Frontal cortex (tissue), 4 donors: Measurements from ENCODE around the gene PREX1. TPM values are rescaled to one million over a fixed set of nuclear protein-coding genes. Genes with fewer than 3 reads are reported as not detected.
"Not testable (repeated sequence)": the region's sequence is repeated elsewhere in the genome, so short reads cannot be mapped to it uniquely, and the experiment has no call there.

Source experiments
- DNase-seq, 2 donors: peaks; one replicate each; pipeline ENCODE4 v3.0.0; 2012; ENCODE audit warnings: low spot score in 2 of 2
- FAIRE-seq: peaks from 2 replicates; lab custom pipeline; 2012; peaks lifted over from hg19 to GRCh38; lab: Jason Lieb, UNC
- total RNA-seq: library from RNA; depleted of rRNA; stranded (reverse); fragments of >200 nt; gene quantifications from one replicate; pipeline ENCODE4 v1.2.3, GENCODE V29; 2014
- donor health status: control.
- donor health status: control.
- donor health status: control.

PREX1 gene
- total RNA-seq, 1 donor from 2014 or later: 18.8 TPM

DNA sequence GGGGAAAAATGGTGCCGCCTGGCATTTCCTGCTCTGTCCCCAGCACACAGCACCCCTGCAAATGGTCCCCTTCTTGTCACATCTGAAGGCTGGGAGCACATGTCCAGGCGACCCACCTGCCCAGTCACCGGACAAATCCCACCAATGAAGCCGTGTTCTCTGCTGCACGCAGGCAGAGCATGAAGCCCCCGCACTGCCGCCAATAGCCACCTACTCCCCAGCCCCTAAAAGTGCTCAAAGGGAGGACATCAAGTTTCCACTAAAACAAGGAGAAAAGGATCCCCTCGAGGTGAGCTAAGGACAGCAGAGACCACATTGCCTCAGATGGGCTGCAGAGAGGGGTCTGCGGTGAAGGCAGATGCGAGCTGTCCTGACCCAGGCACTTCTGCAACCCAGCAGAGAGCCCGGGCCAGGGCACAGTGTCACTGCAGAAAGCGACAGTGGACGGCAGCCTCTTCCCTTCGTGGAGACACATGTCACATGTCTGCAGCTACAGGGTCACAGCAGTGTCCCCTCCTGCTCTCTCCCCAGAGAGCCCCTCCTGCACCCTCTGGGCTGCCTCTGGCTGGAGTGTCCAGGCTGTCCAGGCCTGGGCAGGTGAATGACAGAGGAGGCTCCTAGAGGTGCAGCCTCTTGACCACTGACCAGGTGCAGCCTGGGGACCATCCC, 221.5 kb downstream of the PREX1 start:
- FAIRE-seq (no peak), DNase-seq (no peak)

DNA sequence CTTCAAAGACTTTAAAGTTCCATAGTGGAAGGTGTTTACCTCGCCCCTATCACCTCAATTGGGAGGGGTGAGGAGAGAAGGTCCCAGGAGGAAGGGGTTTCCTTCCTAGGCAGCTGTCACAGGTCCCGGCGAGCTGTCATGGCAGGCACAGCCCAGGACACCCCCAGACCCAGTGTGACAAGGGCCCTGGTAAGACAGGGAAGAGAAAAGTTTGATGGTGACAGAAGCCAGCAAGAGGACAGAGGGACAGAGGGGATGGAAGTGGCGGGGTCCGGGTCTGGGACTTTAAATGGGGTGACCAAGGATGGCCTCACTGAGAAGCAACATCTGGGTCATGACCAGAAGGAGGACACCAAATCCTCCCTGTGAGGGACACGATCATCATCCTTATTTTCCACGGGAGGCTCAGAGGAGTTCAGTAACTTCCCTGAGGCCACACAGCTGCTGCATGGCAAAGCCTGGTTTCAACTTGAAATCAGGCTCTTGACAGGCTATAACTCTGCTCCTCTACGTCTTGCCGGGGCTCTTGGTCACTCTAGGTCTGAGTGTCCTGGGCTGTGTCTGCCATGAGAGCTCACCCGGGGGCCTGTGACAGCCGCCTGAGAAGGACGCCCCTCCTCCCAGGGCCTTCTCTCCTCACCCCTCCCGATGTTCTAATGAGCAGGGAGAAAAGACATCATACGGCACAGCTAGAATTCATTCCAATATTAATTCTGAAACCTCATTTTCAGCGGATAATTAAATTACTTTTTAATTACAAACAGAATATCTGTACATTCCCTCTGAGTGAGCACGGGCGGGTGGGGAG, 222.2 kb downstream of the PREX1 start:
- FAIRE-seq: no peak
- no peak for DNase-seq

DNA sequence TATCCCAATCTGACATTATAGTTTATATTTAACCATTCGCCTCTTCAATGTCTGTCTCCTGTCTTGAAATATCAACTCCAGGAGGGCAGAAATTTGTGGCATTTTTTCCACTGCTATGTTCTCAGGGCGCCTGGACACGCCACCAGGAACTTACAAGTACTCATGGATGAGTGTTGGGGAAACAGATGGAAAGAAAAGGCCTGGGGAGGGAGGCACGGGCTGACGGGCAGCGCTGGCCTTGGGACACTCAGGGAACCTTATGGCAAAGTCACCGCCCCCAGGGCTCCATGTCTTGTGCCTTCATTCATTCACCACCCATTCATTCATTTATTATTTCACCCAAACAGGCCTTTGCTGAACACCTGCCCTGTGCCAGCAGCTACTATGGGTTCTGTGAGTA, 222.9 kb downstream of the PREX1 start:
- DNase-seq: no peak
- FAIRE-seq: no peak

DNA sequence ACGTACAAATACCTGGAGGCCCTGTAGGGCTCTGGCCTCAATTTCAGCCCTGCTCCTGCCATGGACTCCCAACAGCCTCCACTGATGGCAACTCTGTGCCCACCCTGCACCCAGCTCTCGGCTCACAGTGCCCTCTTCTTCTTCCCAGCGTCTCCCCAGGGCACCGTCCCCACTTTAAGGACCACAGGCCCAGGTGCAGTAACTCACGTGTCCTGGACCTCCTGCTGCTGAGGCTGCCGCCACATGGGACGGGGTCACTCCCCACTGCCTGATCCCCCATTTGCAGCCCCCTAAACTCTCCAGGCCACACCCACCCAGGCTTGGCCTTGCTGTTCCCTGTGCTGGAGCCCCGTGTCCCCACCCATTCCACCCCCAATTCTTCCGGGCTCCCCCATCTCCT, 223.4 kb downstream of the PREX1 start:
- DNase-seq: no peak

DNA sequence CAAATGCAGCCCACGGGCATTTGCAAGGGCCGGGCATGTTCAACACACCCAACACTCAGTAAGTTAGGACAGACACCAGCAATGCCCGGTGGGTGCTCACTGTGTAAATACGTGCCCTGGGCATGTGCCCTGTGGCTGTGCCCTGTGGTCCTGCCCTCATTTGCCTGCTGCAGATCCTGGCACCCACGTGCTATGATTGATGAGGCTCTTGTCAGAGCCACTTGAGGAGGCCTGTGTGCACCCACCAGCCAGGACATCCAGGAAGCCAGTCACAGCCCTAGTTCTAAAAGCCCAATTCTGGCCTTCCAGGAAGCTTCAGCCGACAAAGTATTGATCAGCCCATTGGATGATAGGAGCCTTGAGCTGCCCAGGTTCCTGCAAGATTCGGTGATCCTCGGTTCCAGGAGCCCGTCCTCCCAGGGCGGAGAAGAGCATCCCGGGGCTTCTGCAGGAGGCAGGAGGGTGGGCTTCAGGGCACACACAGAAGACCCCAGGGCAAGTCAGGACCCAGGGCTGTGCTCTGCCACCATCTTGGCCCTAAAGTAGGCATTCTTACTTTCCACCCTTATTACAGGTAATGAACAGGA, 223.9 kb downstream of the PREX1 start:
- no peak for FAIRE-seq
- no peak for DNase-seq

More for the DNA sequence above, 223.4 kb downstream of the PREX1 start:
- no peak for FAIRE-seq

GRCh38 chr20:48603116-48603818, 224.5 kb downstream of the PREX1 start:
- FAIRE-seq (no peak), DNase-seq (no peak)

DNA sequence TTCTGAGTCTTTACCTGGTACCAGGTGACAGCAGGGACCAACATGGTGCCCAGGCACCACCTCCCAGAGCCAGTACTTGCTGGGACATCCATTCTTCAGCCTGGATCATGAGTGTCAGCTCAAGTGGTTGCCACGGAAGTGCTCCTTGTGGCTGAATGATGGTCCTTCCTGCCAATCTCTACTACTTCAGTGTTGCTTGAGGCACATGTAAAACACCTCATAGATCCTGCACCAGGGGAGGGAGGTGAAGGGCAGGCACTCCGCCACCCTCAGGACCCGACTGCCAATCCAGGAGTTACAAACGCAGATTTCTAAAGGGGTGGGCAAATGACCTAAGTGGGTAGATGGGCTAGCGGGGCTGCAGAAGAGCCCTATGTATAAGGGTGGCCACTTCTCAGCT, 226.0 kb downstream of the PREX1 start:
- DNase-seq: no peak
- no peak for FAIRE-seq

DNA sequence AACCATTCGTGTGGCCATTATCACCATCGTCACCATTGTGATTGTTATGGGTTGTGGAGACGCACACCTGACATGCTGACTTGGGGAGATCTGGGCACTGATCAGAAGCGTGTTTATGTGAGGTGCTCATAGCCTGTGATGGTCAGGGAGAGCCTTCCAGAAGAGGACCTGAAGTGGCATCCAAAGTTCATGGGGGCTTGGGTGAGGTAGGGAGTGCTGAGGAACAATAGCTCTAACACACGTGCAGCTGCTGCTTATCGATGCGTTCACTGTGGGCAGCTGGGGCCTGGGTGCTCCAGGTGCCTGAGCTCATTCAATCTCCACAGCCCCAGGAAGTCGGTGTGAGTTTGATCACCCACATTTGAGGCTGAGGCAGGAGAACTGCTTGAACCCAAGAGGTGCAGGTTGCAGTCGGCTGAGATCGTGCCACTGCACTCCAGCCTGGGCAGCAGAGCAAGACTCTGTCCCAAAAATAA, 227.3 kb downstream of the PREX1 start:
- DNase-seq (no peak), FAIRE-seq (no peak)

- no peak for DNase-seq
- FAIRE-seq: no peak
Measured at GRCh38 chr20:48599748-48600469, 227.9 kb downstream of the PREX1 start.

GRCh38 chr20:48599106-48599747, 228.6 kb downstream of the PREX1 start:
- no peak for DNase-seq
- FAIRE-seq: no peak

GRCh38 chr20:48598303-48598941, 229.4 kb downstream of the PREX1 start:
- DNase-seq, FAIRE-seq: not testable (repeated sequence)

GRCh38 chr20:48597521-48598302, 230.1 kb downstream of the PREX1 start:
- no peak for DNase-seq
- no peak for FAIRE-seq

DNA sequence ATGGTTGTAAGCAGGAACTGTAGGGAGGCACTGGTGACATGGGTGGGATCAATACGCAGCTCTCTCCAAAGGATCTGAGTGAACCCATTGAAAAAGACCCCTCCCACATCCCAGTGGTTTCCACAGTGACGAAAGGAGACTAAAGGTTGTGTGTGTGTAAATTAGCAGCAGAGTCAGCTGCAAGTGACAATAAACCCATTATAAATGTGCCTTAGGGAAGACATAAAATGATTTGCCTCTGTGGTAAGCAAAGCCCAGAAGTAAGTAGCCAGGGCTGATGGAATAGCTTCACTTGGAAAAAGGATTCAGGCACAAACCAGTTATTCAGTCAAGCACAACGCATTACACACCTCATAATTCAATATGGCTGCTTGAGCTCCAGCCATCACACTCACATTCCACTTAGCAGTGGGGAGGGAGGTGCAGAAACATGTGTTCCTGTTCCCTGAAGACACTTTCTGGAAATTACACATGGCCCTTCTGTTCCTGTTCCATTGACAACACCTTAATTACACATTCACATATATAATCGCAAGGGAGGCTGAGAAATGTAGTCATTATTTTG, 231.4 kb downstream of the PREX1 start:
- no peak for FAIRE-seq
- no peak for DNase-seq

DNA sequence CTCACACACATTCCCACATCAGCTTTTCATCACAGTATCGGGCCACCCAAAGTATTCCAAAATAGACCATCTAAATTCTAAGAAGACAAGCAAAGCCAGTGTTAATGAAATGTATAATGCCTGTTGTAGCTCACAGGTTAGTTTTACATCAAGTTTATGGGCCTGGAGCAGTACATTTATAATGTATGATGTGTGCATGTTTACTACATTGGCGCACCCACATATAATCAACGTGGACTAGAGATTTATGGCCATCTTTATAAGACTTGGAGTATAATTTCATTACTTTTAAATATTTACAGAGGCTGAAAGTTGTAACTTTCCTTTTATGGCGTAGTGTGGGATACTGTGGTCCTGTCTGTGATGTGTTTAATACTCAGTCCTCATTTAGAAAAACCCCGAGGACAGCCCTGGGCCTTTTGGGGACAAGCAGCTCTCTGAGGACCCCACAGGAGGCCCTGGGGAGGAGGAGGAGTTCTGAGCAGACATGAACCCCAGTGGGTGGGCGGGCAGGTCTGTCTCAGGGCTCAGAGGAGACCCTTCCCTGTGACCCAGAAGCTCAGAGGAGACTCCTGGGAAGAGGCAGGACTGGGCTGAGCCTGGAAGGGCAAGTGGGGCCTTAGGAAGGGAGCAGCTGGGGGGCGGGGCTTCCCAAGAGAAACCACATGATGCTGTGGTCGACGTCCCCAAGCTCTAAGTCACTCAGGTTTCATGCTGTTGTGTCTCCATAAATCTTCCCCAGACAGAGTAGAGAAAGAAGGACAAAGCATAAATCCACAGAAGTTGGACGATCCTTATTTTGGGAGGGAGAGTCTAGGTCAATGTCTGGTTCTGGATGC, 232.1 kb downstream of the PREX1 start:
- DNase-seq (no peak), FAIRE-seq (no peak)

DNA sequence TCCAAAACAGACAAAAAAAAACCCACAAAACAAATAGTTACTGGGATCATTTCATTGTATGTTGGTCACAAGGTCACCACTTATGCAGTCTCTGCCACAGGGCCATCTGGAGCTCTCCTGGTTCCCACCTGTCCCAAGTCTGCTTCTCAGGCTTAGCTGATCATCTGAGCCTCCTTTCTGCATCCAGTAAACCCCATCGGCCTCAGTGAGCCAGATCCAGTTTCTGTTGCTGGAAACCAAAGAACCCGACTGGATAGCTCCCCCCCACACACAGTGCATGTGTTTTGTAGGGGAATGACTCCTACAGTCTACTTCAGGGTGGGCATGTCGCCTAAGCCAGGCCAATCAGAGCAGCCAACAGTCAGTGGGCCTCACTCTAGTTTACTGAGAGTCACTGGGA, 233.3 kb downstream of the PREX1 start:
- no peak for FAIRE-seq
- no peak for DNase-seq

DNA sequence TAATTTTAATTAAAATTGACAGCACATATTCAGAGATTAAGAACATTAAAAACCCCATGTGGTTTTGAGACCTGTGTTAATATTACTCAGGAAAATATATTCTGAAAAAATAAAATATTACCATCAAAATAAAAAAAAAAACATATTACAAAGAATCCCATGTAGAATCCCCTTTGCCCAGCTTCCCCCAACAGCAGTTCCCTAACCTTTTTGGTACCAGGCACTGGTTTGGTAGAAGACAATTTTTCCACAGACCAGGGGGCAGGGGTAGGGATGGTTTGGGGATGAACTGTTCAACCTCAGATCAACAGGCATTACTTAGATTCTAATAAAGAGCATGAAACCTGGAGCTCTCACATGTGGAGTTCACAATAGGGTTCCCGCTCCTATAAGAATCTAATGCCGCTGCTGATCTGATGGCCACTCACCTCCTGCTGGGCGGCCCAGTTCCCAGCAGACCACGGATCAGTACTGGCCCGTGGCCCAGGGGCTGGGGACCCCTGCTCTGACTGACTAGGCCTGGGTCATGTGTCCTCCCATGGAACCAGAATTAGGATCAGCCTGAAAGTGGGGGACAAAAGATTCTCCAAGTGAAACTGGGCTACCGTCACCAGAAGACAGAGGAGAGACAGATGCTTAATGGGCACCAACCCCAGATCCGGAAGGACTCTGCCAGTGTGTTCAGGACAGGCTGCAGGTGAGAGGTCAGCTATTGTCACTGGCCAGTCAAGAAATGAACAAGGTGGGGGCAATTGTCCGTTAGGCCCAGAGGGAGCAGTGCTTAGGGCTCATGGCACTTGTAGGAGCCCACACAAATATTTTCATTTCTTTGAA, 235.5 kb downstream of the PREX1 start:
- DNase-seq: no peak
- no peak for FAIRE-seq
